Neural progenitor cell (in vitro differentiated cells): Measurements from ENCODE around the gene GNB4. TPM values are rescaled to one million over a fixed set of nuclear protein-coding genes. Genes with fewer than 3 reads are reported as not detected.

Experiments used
- DNase-seq: peaks from one replicate; pipeline ENCODE4 v3.0.0-alpha.2; 2016; ENCODE audit warnings: low spot score
- H2AFZ ChIP-seq: fragments of 200-600 bp; sonication (generic); replicated peaks from 2 replicates; pipeline ENCODE4 v1.6.1; 2016; ENCODE audit warnings: antibody characterized with exemption
- H3F3A ChIP-seq: fragments of 200-600 bp; sonication (generic); 2 replicates; pipeline ENCODE4 v1.6.1; 2016; ENCODE audit warnings: antibody characterized with exemption, low read depth
- H3K27ac ChIP-seq: fragments of 200-600 bp; sonication (generic); 2 replicates; pipeline ENCODE4 v1.5.1; 2016; ENCODE audit warnings: mild to moderate bottlenecking
- H3K27me3 ChIP-seq: fragments of 200-600 bp; sonication (generic); 2 replicates; pipeline ENCODE4 v1.6.1; 2016; ENCODE audit warnings: mild to moderate bottlenecking, moderate library complexity
- H3K36me3 ChIP-seq: fragments of 200-600 bp; sonication (generic); 2 replicates; pipeline ENCODE4 v1.5.1; 2016
- H3K4me1 ChIP-seq: fragments of 200-600 bp; sonication (generic); 2 replicates; pipeline ENCODE4 v1.6.1; 2016; ENCODE audit warnings: mixed run types
- H3K4me2 ChIP-seq: fragments of 200-600 bp; sonication (generic); 2 replicates; pipeline ENCODE4 v1.6.1; 2016
- H3K4me3 ChIP-seq: fragments of 200-600 bp; sonication (generic); 2 replicates; pipeline ENCODE4 v1.5.1; 2016
- H3K79me2 ChIP-seq: fragments of 200-600 bp; sonication (generic); 2 replicates; pipeline ENCODE4 v1.6.1; 2016; ENCODE audit warnings: low read depth
- H3K9ac ChIP-seq: fragments of 200-600 bp; sonication (generic); 2 replicates; pipeline ENCODE4 v1.6.1; 2016
- H3K9me3 ChIP-seq: fragments of 200-600 bp; sonication (generic); 2 replicates; pipeline ENCODE4 v1.5.1; 2016; ENCODE audit warnings: low read depth
- H4K20me1 ChIP-seq: fragments of 200-600 bp; sonication (generic); 2 replicates; pipeline ENCODE4 v1.6.1; 2016; ENCODE audit warnings: low read depth
- H3K27ac Mint-ChIP-seq: 3 replicates; pipeline ENCODE4 v1.8.0; 2021; ENCODE audit warnings: mixed read lengths
- H3K27me3 Mint-ChIP-seq: 2 replicates; pipeline ENCODE4 v1.8.0; 2022; ENCODE audit warnings: low read depth, mild to moderate bottlenecking, inconsistent platforms, moderate library complexity, mixed read lengths; ENCODE audit not compliant: insufficient read depth
- H3K36me3 Mint-ChIP-seq: 3 replicates; pipeline ENCODE4 v1.8.0; 2021; ENCODE audit warnings: mixed read lengths
- H3K4me1 Mint-ChIP-seq: 3 replicates; pipeline ENCODE4 v1.8.0; 2021; ENCODE audit warnings: mixed read lengths
- H3K4me3 Mint-ChIP-seq: 3 replicates; pipeline ENCODE4 v1.8.0; 2021; ENCODE audit warnings: mild to moderate bottlenecking, moderate library complexity, mixed read lengths
- H3K9me3 Mint-ChIP-seq: 3 replicates; pipeline ENCODE4 v1.8.0; 2020; ENCODE audit warnings: mixed read lengths
- CTCF ChIP-seq: fragments of 200-600 bp; sonication (generic); IDR thresholded peaks from 2 replicates; pipeline ENCODE4 v1.5.1; 2017; ENCODE audit warnings: antibody characterized with exemption, mild to moderate bottlenecking
- EZH2 ChIP-seq: fragments of 200-600 bp; sonication (generic); IDR thresholded peaks from 2 replicates; pipeline ENCODE4 v1.6.1; 2017; ENCODE audit warnings: antibody characterized with exemption, mild to moderate bottlenecking, moderate library complexity
- EZH2phosphoT487 ChIP-seq: fragments of 200-600 bp; sonication (generic); IDR thresholded peaks from 2 replicates; pipeline ENCODE4 v1.6.1; 2017; ENCODE audit warnings: antibody characterized with exemption
- total RNA-seq: library from RNA; depleted of rRNA; stranded (reverse); fragments of >200 nt; gene quantifications from 2 replicates; pipeline ENCODE4 v1.2.3, GENCODE V29; 2015; ENCODE audit warnings: low replicate concordance

Gene GNB4
- total RNA-seq, 1 donor from 2014 or later, result 74.6 TPM

GRCh38 chr3:179401561-179401960 lies 49.7 kb downstream of the GNB4 start:
- H3K4me1 ChIP-seq, result no peaks in the 10 kb centered on the region
- Mint-ChIP-seq H3K4me3 (no peak overlapping the region), H3K4me1 (peaks cover 2% of the 10 kb centered on the region), H3K9me3 (no peaks in the 10 kb centered on the region), H3K36me3 (peaks cover 7% of the 10 kb centered on the region), H3K27me3 (no peaks in the 10 kb centered on the region), H3K27ac (no peak overlapping the region)
- no peaks in the 10 kb centered on the region for H3K79me2 ChIP-seq
- TF ChIP-seq EZH2 (no peak), CTCF (no peak), EZH2phosphoT487 (no peak)
- no peak overlapping the region for H3K4me3 ChIP-seq
- no peak for DNase-seq
- H3K9ac ChIP-seq, result no peak overlapping the region
- H3K4me2 ChIP-seq, result no peak overlapping the region
- no peaks in the 10 kb centered on the region for H3K9me3 ChIP-seq
- H3K36me3 ChIP-seq, result no peaks in the 10 kb centered on the region
- H2AFZ ChIP-seq, result no peak overlapping the region
- no peaks in the 10 kb centered on the region for H3K27me3 ChIP-seq
- H4K20me1 ChIP-seq, result no peaks in the 10 kb centered on the region
- no peak overlapping the region for H3K27ac ChIP-seq
- peaks cover 13% of the 10 kb centered on the region for H3F3A ChIP-seq

DNA sequence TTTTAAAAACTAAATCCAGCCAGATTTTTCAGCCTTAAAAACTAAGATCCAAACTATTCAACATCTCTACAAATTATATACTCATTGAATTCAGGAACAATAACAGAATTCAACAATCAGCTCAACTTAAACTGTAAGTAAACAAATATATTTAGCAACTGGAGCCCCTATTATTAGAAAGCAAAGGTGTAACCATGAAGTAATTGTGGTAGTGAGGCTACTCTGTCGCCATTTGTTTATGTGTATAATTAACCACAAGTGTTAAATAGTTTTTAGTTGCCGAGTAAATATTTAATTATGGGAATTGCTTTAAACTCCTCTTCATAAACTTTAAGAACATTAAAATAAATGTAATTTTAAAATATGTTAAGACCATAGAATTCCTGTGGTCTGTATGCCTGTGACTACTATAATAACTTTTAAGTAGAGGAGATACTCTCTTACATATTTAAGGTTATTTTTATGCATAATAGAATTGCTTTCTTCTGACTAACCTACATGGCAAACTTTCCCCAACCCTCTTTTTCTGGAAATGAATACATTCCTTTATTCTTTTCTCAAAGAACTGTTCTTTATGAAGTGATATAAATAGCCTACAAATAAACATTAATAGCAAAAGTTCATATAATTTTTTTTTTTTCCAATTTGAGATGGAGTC lies 52.6 kb downstream of the GNB4 start:
- no peak overlapping the region for H3K4me2 ChIP-seq

GRCh38 chr3:179391906-179392305 lies 59.4 kb downstream of the GNB4 start:
- no peaks in the 10 kb centered on the region for H3K27me3 Mint-ChIP-seq

More for the DNA sequence above, 52.6 kb downstream of the GNB4 start:
- Histone ChIP-seq H3K4me3 (no peak overlapping the region), H4K20me1 (no peaks in the 10 kb centered on the region), H3K79me2 (no peaks in the 10 kb centered on the region), H3K4me1 (no peaks in the 10 kb centered on the region), H3K9me3 (no peaks in the 10 kb centered on the region), H3K27me3 (no peaks in the 10 kb centered on the region), H2AFZ (no peak overlapping the region), H3K36me3 (no peaks in the 10 kb centered on the region), H3K9ac (no peak overlapping the region), H3K27ac (no peak overlapping the region), H3F3A (peaks cover 13% of the 10 kb centered on the region)
- no peak for DNase-seq
- no peak for TF ChIP-seq EZH2
- TF ChIP-seq CTCF, result no peak
- TF ChIP-seq EZH2phosphoT487, result no peak
- no peaks in the 10 kb centered on the region for H3K27me3 Mint-ChIP-seq
- H3K9me3 Mint-ChIP-seq, result no peaks in the 10 kb centered on the region
- peaks cover 4% of the 10 kb centered on the region for H3K36me3 Mint-ChIP-seq
- peaks cover 2% of the 10 kb centered on the region for H3K4me1 Mint-ChIP-seq
- H3K27ac Mint-ChIP-seq, result no peak overlapping the region
- H3K4me3 Mint-ChIP-seq, result no peak overlapping the region

More at GRCh38 chr3:179391906-179392305, 59.4 kb downstream of the GNB4 start:
- Histone ChIP-seq H3K4me2 (no peak overlapping the region), H3K27me3 (no peaks in the 10 kb centered on the region), H3F3A (no peaks in the 10 kb centered on the region), H3K36me3 (peaks cover 15% of the 10 kb centered on the region), H3K9ac (no peak overlapping the region), H2AFZ (no peak overlapping the region), H3K4me1 (no peaks in the 10 kb centered on the region), H3K9me3 (no peaks in the 10 kb centered on the region), H4K20me1 (no peaks in the 10 kb centered on the region), H3K4me3 (no peak overlapping the region), H3K79me2 (no peaks in the 10 kb centered on the region), H3K27ac (no peak overlapping the region)
- Mint-ChIP-seq H3K27ac (no peak overlapping the region), H3K36me3 (peaks cover 6% of the 10 kb centered on the region), H3K4me1 (no peaks in the 10 kb centered on the region), H3K9me3 (no peaks in the 10 kb centered on the region), H3K4me3 (no peak overlapping the region)
- DNase-seq, result no peak
- no peak for TF ChIP-seq EZH2
- no peak for TF ChIP-seq CTCF
- no peak for TF ChIP-seq EZH2phosphoT487
